ENCODE measurements around the gene SEMA6A.

GRCh38 chr5:116465411-116465810 is 109.2 kb downstream of the SEMA6A start:
- TF ChIP-seq POLR2A (IDR thresholded peaks at IDR 0.05) (no peak), CTCF (IDR thresholded peaks at IDR 0.05) (no peak)

Measured in right lobe of liver (tissue), 4 donors.